ENCODE results near the gene KRT13.

KRT13 gene

DNA sequence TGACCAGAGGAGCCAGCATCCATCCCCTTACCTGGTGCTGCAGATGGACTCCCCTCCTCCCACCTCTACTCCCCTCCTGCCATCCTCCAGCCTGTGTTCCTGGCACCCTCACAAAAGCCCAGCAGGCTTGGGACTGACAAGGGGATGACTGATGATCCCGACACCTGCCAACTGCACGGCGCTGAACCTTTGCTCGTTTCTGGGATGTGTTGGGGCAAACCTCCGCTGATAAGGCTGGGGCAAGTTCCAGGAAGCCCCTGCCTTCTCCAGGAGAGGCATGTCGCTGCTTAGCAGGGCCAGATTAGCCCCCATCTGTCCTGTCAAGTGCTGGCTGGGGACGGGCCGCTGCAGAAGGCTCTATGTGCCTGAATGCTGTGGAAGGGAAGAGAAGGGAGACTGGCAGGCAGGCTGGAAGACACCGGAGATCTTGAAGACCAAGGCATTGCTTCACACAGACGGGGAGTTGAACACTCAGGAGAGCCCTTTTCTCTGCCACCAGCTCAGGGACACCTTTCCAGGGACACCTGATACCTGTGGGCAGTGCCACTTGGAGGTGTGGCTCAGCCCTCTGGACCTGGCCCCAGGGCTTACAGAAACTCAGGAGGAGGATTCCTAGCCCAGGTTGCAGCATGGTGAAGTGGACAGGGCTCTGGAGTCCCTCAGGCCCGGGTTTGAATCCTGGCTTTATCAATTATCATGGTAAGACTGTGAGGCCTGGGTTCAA lies 14.3 kb upstream of the KRT13 start:
- TF ChIP-seq, protein P1, sequence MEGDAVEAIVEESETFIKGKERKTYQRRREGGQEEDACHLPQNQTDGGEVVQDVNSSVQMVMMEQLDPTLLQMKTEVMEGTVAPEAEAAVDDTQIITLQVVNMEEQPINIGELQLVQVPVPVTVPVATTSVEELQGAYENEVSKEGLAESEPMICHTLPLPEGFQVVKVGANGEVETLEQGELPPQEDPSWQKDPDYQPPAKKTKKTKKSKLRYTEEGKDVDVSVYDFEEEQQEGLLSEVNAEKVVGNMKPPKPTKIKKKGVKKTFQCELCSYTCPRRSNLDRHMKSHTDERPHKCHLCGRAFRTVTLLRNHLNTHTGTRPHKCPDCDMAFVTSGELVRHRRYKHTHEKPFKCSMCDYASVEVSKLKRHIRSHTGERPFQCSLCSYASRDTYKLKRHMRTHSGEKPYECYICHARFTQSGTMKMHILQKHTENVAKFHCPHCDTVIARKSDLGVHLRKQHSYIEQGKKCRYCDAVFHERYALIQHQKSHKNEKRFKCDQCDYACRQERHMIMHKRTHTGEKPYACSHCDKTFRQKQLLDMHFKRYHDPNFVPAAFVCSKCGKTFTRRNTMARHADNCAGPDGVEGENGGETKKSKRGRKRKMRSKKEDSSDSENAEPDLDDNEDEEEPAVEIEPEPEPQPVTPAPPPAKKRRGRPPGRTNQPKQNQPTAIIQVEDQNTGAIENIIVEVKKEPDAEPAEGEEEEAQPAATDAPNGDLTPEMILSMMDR (conservative IDR thresholded peaks at IDR 0.05): no peak
- no peak for TF ChIP-seq ZFX (IDR thresholded peaks at IDR 0.05)
- H3K27ac ChIP-seq: no peak overlapping the region

DNA sequence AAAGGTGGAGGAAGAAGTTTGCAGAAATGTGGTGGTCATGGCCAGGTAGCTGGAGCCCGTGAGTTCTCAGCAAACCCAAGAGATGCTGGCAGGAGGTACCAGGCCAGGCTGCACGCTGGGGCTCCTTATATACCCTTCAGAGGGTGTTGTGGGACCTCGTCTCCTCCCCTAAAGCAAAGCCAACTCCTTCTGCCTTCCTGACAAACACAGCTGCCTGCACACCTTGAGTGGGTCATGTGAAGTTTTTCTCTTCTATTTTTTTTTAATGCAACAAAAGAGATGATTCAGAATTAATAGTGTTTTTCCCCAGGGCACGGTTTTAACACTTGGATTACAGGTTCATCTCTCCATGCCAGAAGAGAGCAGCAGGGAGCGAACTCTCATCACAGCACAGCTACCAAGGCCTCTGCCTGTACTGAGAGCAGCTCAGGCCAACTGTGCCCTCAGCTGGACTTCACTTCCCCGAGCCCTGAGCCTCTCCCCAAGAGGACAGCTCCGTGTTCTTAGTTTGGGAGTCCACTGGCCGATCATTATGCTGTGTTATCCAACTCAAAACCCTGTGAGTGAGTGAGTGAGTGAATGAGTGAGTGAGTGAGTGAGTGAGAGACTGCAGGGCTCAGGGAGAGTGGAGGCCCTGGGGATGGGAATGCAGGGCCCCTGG lies 13.5 kb upstream of the KRT13 start, which contains the start of gene KRT15:
Gene KRT15, minus strand, starts transcription at position 102 of the 661 bp plus-strand sequence. Its CDS starts 63 bp downstream, at position 39.
- no peak for TF ChIP-seq ZFX (IDR thresholded peaks at IDR 0.05)
- TF ChIP-seq, protein P1 (conservative IDR thresholded peaks at IDR 0.05): no peak
- no peak within 1 kb of the TSS for H3K27ac ChIP-seq

DNA sequence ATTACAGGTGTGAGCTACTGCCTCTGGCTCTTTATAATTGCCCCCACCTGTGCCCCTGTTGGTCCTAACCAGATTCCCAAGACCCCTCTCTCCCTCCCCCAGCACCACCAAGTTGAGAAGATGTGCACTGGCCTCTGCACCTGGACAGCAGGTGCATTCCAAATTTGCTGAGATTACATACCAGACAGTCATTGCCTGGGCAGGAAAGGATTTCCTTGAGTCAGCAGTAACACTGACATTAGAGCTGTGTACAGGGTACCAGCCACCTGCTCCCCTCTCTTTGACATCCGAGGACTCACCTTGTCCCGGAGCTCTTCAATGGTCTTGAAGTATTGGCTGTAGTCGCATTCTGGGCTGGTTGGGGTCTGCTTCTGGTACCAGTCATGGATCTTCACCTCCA lies 12.6 kb upstream of the KRT13 start:
- no peak overlapping the region for H3K27ac ChIP-seq
- no peak for TF ChIP-seq ZFX (IDR thresholded peaks at IDR 0.05)
- TF ChIP-seq, protein P1 (conservative IDR thresholded peaks at IDR 0.05): no peak

DNA sequence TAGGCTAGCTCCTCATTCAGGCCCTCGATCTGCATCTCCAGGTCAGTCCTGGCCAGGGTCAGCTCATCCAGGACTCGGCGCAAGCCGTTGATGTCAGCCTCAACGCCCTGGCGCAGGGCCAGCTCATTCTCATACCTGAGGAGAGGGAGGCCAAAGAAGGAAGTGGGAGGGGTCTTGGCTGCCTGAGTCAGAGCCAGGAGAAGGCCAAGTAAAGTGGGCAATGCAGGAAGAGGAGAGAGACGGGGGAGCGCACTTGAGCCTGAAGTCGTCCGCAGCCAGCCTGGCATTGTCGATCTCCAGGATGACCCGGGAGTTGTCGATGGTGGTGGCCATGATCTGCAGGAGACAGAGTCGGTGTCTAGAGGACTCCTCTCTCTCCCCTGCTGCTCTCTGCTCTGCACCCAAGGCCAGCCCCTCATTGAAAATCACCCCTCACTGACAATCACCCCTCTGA lies 11.4 kb upstream of the KRT13 start:
- TF ChIP-seq ZFX (IDR thresholded peaks at IDR 0.05): no peak
- TF ChIP-seq, protein P1 (conservative IDR thresholded peaks at IDR 0.05): no peak
- H3K27ac ChIP-seq: no peak overlapping the region

DNA sequence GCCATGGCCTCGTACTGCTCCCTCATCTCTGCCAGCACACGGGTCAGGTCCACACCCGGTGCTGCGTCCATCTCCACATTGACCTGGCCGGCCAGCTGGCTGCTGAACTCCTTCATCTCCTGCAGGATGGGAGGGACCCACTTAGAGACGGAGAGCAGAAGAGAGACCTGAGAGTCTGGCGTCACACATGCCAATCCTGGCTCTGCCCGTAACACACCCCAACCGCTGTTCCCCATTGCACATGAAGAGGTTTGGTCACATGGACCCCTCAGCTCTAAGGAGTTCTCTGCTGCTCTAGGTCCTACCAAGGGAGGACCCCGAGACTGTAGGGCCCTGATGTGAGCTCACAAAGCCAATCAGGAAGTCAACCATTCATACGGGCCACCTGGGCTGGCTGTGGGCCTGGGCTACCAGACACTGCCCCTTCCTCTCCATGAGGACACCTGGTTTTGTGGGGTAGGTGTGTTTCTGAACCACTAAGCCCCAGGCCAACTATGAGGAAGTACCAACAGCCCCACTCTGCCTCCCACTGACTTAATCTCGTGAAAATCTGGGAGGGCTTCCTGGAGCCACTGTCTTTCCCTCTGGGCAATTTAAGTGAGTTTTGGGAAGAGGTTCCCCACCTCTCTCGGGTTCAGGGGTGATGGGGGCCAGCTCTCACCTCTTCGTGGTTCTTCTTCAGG lies 10.9 kb upstream of the KRT13 start:
- TF ChIP-seq ZFX (IDR thresholded peaks at IDR 0.05): no peak
- TF ChIP-seq, protein P1 (conservative IDR thresholded peaks at IDR 0.05): no peak
- no peak overlapping the region for H3K27ac ChIP-seq

DNA sequence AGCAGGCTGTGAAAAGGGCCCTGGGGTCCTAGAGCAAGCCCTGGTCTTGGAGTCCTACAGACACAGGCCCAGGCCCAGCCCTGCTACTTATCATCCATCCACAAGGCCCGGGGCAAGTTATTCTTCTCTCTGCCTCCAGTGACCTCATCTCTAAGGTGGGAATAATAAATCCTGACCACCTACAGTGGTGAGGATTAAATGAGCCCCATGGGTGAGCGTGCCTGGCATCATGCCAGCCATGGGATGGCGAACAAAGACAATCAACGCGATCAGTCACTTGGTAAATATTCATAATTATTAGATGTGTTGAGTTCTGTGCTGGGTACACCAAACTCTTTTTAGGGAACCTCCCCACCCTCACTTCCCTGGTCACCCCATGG lies 7.7 kb upstream of the KRT13 start:
- TF ChIP-seq, protein P1 (conservative IDR thresholded peaks at IDR 0.05): no peak
- no peak for TF ChIP-seq ZFX (IDR thresholded peaks at IDR 0.05)
- no peak overlapping the region for H3K27ac ChIP-seq
